GM06990 (cell line): ENCODE data around the gene PLXDC2.

Source experiments
- DNase-seq: peaks from one replicate; pipeline ENCODE4 v3.0.0-alpha.2; 2011; ENCODE audit not compliant: insufficient read length; ENCODE audit errors: extremely low read depth
- H3K27me3 ChIP-seq: replicated peaks from 2 replicates; pipeline ENCODE4 v1.6.0; 2011; ENCODE audit warnings: low read length; ENCODE audit not compliant: control insufficient read depth, insufficient read depth
- H3K36me3 ChIP-seq: 2 replicates; pipeline ENCODE4 v1.5.1; 2011; ENCODE audit warnings: low read length; ENCODE audit not compliant: control insufficient read depth, insufficient read depth
- H3K4me3 ChIP-seq: replicated peaks from 2 replicates; pipeline ENCODE4 v1.5.1; 2011; ENCODE audit warnings: low read depth, mild to moderate bottlenecking, control low read depth, low read length
- CTCF ChIP-seq: IDR thresholded peaks from 2 replicates; pipeline ENCODE4 v1.5.1; 2011; ENCODE audit warnings: low read length, control low read depth, mild to moderate bottlenecking, inconsistent platforms; ENCODE audit not compliant: insufficient read depth, poor library complexity, severe bottlenecking

PLXDC2 gene

GRCh38 chr10:19803676-19804075 is 12.6 kb upstream of the PLXDC2 start:
- no peak overlapping the region for H3K4me3 ChIP-seq
- TF ChIP-seq CTCF: no peak
- DNase-seq: no peak
- H3K27me3 ChIP-seq: no peaks in the 10 kb centered on the region
- H3K36me3 ChIP-seq: no peaks in the 10 kb centered on the region

GRCh38 chr10:19809481-19809880 is 6.8 kb upstream of the PLXDC2 start:
- H3K27me3 ChIP-seq: no peaks in the 10 kb centered on the region
- no peak for TF ChIP-seq CTCF

GRCh38 chr10:19811540-19811939 is 4.7 kb upstream of the PLXDC2 start:
- Histone ChIP-seq H3K27me3 (no peaks in the 10 kb centered on the region), H3K4me3 (no peak overlapping the region), H3K36me3 (no peaks in the 10 kb centered on the region)
- TF ChIP-seq CTCF: no peak
- DNase-seq: no peak

More at GRCh38 chr10:19809481-19809880, 6.8 kb upstream of the PLXDC2 start:
- Histone ChIP-seq H3K36me3 (no peaks in the 10 kb centered on the region), H3K4me3 (no peak overlapping the region)
- no peak for DNase-seq

- no peak for TF ChIP-seq CTCF
- H3K36me3 ChIP-seq: no peaks in the 10 kb centered on the region
- no peak for DNase-seq
- H3K4me3 ChIP-seq: no peak overlapping the region
- peaks cover 1% of the 10 kb centered on the region; the same call in 1 of the 2 replicates for H3K27me3 ChIP-seq
Observed at GRCh38 chr10:19812976-19813375, 3.3 kb upstream of the PLXDC2 start.

GRCh38 chr10:19815036-19815730 is 1.0 kb upstream of the PLXDC2 start:
- peaks cover 1% of the 10 kb centered on the region; the same call in 1 of the 2 replicates for H3K27me3 ChIP-seq
- H3K36me3 ChIP-seq: no peaks in the 10 kb centered on the region
- H3K4me3 ChIP-seq: no peak overlapping the region
- TF ChIP-seq CTCF: no peak
- DNase-seq: no peak

- no peak for TF ChIP-seq CTCF
- Histone ChIP-seq H3K36me3 (no peaks in the 10 kb centered on the region), H3K4me3 (no peak overlapping the region), H3K27me3 (peaks cover 1% of the 10 kb centered on the region; the same call in 1 of the 2 replicates)
- no peak for DNase-seq
Observed at GRCh38 chr10:19815731-19816410, 361 bp upstream of the PLXDC2 start.
